ENCODE data around the gene GAST.

- TF ChIP-seq CTCF (IDR thresholded peaks at IDR 0.05 in 4 of 5, conservative IDR thresholded peaks at IDR 0.05 in 1 of 5), result no peak
- TF ChIP-seq POLR2A (IDR thresholded peaks at IDR 0.05), result no peak
Observed at GRCh38 chr17:41710472-41711090, 1.6 kb upstream of the GAST start.

All from gastrocnemius medialis (tissue), 4 donors.